HG03060 (cell line): ENCODE measurements around the gene CASK.
A peak's percentile ranks its signal among the peaks of the same experiment; 100 is the strongest.
"Not testable (repeated sequence)": the region's sequence is repeated elsewhere in the genome, so short reads cannot be mapped to it uniquely, and the experiment has no call there.

Experiments used
- ATAC-seq: cut with Tn5 transposase; IDR thresholded peaks from one replicate; pipeline ENCODE4 v1.9.1; 2021; ENCODE audit warnings: low read depth, moderate number of reproducible peaks; ENCODE audit not compliant: unreplicated experiment

The CASK gene

DNA sequence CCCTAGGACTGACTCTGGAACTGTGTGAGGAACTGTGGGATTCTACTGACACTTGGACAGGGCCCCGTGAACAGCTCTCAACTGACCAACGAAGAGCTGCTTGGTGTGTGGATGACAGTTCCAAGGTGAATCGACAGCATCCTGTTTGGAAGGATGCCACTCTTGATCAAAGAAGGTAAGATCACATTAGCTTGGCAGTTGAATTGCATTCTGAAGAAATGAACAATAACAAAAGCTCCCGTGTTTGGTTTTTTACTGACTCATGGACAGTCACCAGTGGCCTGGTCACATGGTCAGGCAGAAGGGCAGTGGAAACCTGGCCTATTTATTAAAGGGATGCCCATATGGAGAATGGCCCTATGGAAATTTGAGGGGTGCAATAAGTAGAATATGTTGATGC is 267.7 kb downstream of the CASK start:
- ATAC-seq = no peak

DNA sequence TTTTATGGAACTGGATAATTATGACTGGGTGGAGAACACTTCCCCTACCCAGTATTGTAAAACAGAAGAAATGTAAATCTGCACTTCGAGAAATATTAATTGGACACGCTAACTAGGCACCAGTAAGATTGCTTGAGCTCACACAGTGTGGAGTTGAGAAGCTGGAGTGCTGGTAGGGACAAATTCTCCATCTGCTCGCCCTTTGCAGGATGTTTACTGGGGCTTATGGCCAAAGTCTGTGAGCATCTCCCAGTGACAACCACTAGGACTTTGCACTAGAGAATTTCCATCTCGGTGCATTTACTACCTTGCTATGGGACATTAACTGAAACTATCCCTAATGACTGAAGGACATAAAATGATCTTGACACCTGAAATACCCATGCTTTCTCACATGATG is 268.3 kb downstream of the CASK start:
- no peak for ATAC-seq

DNA sequence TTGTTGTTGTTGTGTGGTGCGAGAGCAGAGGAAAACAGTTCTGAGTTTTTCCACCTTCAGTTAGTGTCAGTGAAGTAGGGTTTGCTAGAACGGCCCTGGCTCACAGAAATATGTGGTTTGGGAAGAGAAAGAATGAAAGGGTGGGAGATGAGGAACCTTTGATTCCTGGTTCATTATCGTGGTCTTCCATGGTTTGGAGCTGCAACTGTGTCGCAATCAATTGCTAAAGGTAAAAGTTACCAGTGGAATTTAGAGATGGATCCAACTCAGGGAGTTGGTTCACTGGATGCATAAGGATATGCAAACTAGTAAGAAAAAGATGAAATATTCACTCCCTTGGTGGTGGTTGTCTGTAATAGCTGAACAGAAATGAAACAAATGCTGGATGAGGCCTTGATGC is 270.2 kb downstream of the CASK start:
- ATAC-seq = no peak

- ATAC-seq = not testable (repeated sequence)
Measured at GRCh38 chrX:41646201-41646600, 277.2 kb downstream of the CASK start.

DNA sequence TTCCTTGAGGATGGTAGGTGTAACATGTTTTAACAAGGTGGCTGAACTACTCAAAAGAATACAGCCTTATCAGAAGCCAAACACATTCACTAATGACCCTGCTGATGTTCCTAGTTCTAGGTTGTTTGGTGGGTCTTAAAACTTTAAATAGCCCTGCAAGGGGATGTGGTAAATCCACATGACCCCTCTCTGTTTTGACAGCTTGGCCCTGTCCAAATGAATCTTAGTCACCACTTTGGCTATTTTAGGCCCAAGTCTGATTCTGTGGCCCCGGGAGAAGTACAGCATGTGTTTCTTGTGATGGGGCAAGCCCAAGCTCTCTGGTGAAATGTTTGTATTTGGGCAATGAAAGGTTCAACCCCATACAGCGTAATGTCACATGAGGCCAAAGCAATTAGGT is 289.1 kb downstream of the CASK start:
- ATAC-seq = no peak

GRCh38 chrX:41630091-41630490 is 293.3 kb downstream of the CASK start:
- ATAC-seq = no peak

DNA sequence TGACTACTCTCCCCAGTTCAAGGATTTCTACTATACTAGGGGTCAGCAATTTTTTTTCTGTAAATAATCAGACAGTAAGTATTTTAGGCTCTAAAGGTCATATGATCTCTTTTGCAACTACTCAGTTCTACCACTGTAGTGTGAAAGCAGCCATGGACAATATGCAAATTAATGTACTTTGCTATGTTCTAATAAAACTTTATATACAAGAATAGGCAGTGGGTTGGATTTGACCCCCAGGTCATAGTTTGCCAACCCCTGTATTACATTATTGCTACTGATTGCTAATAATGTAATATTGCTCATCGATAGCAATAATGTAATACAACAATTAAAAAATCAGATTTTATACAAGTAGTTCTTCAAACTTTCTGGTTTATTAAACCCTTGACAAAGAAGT is 293.8 kb downstream of the CASK start:
- no peak for ATAC-seq

DNA sequence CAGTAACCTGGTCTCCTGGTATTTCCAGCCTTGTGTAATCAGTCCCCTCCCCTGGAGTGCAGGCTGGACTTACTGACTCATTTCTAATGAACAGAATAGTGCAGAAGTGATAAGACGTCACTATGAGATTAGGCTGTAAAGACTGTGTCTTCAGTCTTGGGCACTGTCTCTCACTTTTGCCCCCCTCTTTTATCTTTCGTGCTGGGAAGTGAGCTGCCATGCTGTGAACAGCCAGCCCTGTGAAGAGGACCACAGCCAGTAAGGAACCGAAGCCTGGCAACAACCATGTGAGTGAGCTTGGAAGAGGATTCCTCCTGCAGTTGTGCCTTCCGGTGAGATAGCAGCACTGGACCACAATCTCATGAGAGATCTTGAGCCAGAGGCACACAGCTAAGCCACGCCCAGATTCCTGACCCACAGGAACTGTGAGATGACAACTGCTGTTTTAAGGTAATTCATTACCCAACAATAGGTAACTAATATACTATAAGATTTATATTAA is 302.1 kb downstream of the CASK start:
- no peak for ATAC-seq

- no peak for ATAC-seq
Measured at GRCh38 chrX:41619221-41619620, 304.1 kb downstream of the CASK start.

GRCh38 chrX:41616935-41617334 is 306.4 kb downstream of the CASK start:
- ATAC-seq = no peak

DNA sequence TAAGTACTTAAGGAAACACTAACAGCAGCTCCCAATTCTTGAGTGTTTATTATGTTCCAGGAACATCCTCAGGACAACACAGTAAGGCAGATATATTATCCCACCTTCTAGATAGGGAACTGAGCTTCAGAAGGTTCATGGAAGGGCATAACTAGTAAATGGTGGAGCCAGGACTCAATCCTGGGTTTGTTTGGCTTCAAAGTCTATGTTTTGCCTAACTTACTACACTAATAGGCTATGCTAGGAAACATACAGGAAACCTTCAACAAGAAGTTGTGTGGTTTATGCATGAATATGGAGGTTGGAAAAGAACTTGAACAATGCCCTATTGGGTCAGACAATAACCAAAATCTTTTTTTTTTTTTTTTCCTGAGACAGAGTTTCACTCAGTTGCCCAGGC is 307.1 kb downstream of the CASK start:
- ATAC-seq = no peak

DNA sequence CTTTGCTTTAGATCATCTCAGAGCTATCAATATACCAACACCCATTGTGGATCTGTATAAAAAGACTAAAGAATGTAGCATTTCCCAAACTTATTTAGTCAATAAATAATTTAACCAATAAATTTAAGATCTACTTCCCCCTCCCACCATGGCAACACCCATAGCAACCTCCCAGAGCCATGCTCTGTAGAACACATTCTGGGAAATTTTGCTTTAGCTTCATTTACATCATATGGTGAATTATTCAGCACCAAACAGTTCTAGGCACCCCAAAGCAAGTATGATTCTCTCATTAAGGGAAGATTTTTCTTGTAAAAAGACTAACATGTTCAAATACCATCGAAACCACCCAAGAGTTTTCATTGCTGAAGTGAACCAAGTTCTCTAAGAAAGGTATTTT is 315.1 kb downstream of the CASK start:
- no peak for ATAC-seq

DNA sequence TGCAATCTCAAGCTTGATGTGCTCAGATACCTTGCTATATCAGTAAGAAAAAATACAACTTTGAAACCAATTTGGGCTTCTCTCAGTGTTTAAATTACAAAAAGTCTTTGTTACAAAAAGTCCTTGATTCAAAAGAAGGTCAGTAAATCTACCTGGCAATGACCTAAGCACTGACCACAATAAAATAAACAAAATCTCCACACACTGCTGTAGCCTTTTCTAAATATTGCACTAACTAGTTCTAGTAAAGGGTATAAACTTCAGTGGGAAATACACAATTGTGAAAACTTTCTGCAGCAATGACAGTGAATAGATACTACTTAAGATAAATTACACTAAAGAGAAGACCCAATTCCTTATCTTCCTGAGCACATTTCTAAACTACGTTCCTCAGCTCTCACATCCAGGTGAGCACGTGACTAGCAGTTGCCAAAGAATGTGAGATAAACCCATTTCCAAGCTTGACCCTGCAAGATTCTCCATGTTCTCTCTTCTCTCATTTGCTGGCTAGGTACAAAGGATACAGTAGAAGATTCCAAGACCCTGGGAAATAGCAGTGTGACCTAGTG is 316.0 kb downstream of the CASK start:
- no peak for ATAC-seq

DNA sequence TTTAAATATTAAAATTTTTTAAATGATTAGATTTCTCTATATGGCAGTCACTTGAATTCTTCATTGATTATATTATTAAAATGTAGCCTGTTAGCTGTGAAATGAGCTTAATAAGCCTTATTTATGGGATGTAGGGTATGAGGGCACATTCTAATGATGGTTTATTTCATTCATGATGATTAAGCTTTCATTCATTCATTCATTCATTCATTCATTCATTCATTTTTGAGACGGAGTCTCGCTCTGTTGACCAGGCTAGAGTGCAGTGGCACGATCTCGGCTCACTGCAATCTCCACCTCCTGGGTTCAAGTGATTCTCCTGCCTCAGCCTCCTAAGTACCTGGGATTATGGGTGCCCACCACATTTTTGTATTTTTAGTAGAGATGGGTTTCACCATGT is 317.3 kb downstream of the CASK start:
- ATAC-seq = not testable (repeated sequence)

- no peak for ATAC-seq
Measured at GRCh38 chrX:41604766-41605543, 318.4 kb downstream of the CASK start.

GRCh38 chrX:41604177-41604576 is 319.2 kb downstream of the CASK start:
- no peak for ATAC-seq

DNA sequence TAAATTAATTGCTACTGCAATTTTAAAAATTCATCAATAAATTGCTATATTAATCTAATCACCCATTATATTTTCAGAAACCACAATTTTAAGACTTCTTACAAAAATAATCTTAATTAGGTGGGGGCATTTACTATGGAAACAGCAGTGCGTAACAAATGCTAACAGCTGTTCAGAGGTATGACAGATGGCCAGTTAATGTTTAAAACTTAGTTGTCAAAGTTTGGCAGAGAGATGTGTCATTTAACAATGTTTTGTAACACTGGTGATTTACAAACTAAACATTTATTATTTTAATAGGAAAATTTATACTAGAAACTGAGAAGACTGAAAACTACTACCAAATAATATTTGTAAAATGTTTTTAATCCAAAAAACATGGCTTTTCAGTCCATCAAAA is 319.8 kb downstream of the CASK start:
- ATAC-seq = no peak

DNA sequence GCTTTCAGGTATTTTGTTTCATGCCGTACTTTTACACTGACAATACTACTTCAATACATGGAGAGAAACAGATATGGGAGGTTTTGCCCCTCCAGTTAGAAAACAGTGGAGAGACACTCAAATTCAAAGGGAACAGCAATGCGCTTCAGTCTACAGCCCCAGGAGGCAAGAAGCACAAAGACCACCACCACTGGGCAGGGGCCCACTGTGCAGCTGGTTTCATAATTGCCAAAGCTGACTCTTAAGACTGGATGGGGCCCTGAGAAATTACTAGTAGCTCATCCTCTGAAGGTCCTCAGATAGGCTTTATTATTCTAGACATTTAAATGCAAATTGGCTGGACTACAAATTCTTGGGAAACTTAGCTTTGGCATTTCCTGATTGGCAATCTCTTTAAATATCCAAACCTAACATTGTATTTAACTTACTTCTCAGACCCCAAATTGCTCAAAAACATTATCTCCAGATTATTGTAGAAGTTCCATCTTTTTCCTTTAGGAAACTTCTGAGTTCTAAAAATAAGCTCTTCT is 320.5 kb downstream of the CASK start:
- no peak for ATAC-seq

- no peak for ATAC-seq
Measured at GRCh38 chrX:41600291-41600690, 323.1 kb downstream of the CASK start.

DNA sequence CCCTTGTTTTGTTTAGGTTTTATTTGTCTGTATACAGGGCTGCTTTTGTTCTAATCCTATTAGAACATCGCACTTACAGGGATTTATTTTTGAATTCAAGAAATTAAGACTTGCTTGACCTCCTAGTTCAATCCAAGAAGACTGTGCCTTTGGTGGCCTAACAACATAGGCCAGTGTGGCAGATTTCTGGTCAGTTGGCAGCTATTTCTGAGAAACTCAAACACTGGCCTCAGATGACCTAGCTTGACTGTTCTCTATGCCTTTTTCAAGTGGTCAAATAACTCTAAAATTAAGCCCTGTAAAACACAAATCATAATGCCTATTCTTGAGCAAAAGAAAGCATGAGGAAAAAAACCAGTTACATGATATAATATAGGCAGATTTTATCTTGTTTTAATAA is 323.8 kb downstream of the CASK start:
- no peak for ATAC-seq

- peak; percentile 96 for ATAC-seq
Measured at GRCh38 chrX:41596596-41596995, 326.8 kb downstream of the CASK start.

GRCh38 chrX:41594634-41595033 is 328.7 kb downstream of the CASK start:
- ATAC-seq = no peak
